CD4-positive, alpha-beta T cell treated with Interleukin-17A for 1 hour (primary cell): ENCODE measurements around the gene COL4A2.
A peak's percentile ranks its signal among the peaks of the same experiment; 100 is the strongest.

Experiments
- DNase-seq: peaks from one replicate; pipeline ENCODE4 v3.0.0-alpha.2; 2020

COL4A2 gene

GRCh38 chr13:110405597-110406450, 98.7 kb downstream of the COL4A2 start:
- DNase-seq: no peak

- DNase-seq: no peak
Measured at GRCh38 chr13:110407021-110407420, 99.9 kb downstream of the COL4A2 start.

- no peak for DNase-seq
Measured at GRCh38 chr13:110407531-110407930, 100.4 kb downstream of the COL4A2 start.

GRCh38 chr13:110408286-110408685, 101.2 kb downstream of the COL4A2 start:
- no peak for DNase-seq

- no peak for DNase-seq
Measured at GRCh38 chr13:110409581-110409992, 102.5 kb downstream of the COL4A2 start.

- no peak for DNase-seq
Measured at GRCh38 chr13:110410000-110410399, 102.9 kb downstream of the COL4A2 start.

GRCh38 chr13:110410936-110411687, 104.0 kb downstream of the COL4A2 start:
- no peak for DNase-seq

- no peak for DNase-seq
Measured at GRCh38 chr13:110411688-110412059, 104.6 kb downstream of the COL4A2 start.

- peak; percentile 44 for DNase-seq
Measured at GRCh38 chr13:110412132-110412914, 105.2 kb downstream of the COL4A2 start.

GRCh38 chr13:110413016-110413675, 106.1 kb downstream of the COL4A2 start:
- DNase-seq: no peak

- DNase-seq: no peak
Measured at GRCh38 chr13:110413676-110414040, 106.6 kb downstream of the COL4A2 start.

- no peak for DNase-seq
Measured at GRCh38 chr13:110414283-110414682, 107.2 kb downstream of the COL4A2 start.

GRCh38 chr13:110414931-110415330, 107.8 kb downstream of the COL4A2 start:
- no peak for DNase-seq

- no peak for DNase-seq
Measured at GRCh38 chr13:110415669-110416068, 108.6 kb downstream of the COL4A2 start.

- no peak for DNase-seq
Measured at GRCh38 chr13:110416131-110417025, 109.3 kb downstream of the COL4A2 start.

- DNase-seq: no peak
Measured at GRCh38 chr13:110418944-110419343, 111.9 kb downstream of the COL4A2 start.

- DNase-seq: no peak
Measured at GRCh38 chr13:110419381-110419791, 112.3 kb downstream of the COL4A2 start.

- DNase-seq: no peak
Measured at GRCh38 chr13:110419946-110420345, 112.9 kb downstream of the COL4A2 start.

GRCh38 chr13:110420626-110421025, 113.5 kb downstream of the COL4A2 start:
- DNase-seq: no peak

- DNase-seq: no peak
Measured at GRCh38 chr13:110421061-110421460, 114.0 kb downstream of the COL4A2 start.

- DNase-seq: peak; percentile 14
Measured at GRCh38 chr13:110421696-110422385, 114.8 kb downstream of the COL4A2 start.
